Keratinocyte (primary cell): ENCODE results near the gene CCL1. TPM values are rescaled to one million over a fixed set of nuclear protein-coding genes. Genes with fewer than 3 reads are reported as not detected.

Source experiments
- DNase-seq: peaks from one replicate; pipeline ENCODE4 v3.0.0-alpha.2; 2011; ENCODE audit warnings: low read depth, missing footprints, low spot score
- FAIRE-seq: peaks from 2 replicates; lab custom pipeline; 2011; peaks lifted over from hg19 to GRCh38; lab: Jason Lieb, UNC
- H2AFZ ChIP-seq: 2 replicates; pipeline ENCODE4 v1.6.0; 2012; ENCODE audit warnings: low read length, control low read depth, inconsistent platforms; ENCODE audit not compliant: control insufficient read depth
- H3K27ac ChIP-seq: 2 replicates; pipeline ENCODE4 v1.5.1; 2011; ENCODE audit warnings: low read length; ENCODE audit not compliant: control insufficient read depth, insufficient read depth
- H3K27me3 ChIP-seq: 3 replicates; pipeline ENCODE4 v1.6.0; 2011; ENCODE audit warnings: low read length; ENCODE audit not compliant: control insufficient read depth, insufficient read depth; ENCODE audit errors: extremely low read depth
- H3K36me3 ChIP-seq, 2 experiments: 2 replicates in 1 of 2; 3 replicates in 1 of 2; pipeline ENCODE4 v1.5.1; 2011; ENCODE audit warnings: low read length in 2 of 2, mild to moderate bottlenecking in 1 of 2; ENCODE audit not compliant: control insufficient read depth in 2 of 2, insufficient read depth in 2 of 2; ENCODE audit errors: extremely low read depth in 1 of 2
- H3K4me1 ChIP-seq: 3 replicates; pipeline ENCODE4 v1.5.1; 2011; ENCODE audit warnings: low read length; ENCODE audit not compliant: control insufficient read depth, insufficient read depth; ENCODE audit errors: extremely low read depth
- H3K4me2 ChIP-seq: 3 replicates; pipeline ENCODE4 v1.6.0; 2011; ENCODE audit warnings: low read depth, low read length; ENCODE audit not compliant: control insufficient read depth, insufficient read depth; ENCODE audit errors: extremely low read depth
- H3K4me3 ChIP-seq, 3 experiments: fragments of 200-600 bp in 1 of 3; sonication (generic) in 1 of 3; 2 replicates in 2 of 3; 3 replicates in 1 of 3; pipeline ENCODE4 v1.5.1; 2011 to 2016; ENCODE audit warnings: low read length in 3 of 3, mild to moderate bottlenecking in 3 of 3, control low read depth in 2 of 3, inconsistent platforms in 1 of 3, low read depth in 1 of 3, mixed read lengths in 1 of 3, mixed run types in 1 of 3, moderate library complexity in 1 of 3; ENCODE audit not compliant: control insufficient read depth in 2 of 3, insufficient read depth in 2 of 3; ENCODE audit errors: extremely low read depth in 1 of 3
- H3K79me2 ChIP-seq: 2 replicates; pipeline ENCODE4 v1.6.0; 2012; ENCODE audit warnings: low read length; ENCODE audit not compliant: control insufficient read depth, insufficient read depth
- H3K9ac ChIP-seq: 3 replicates; pipeline ENCODE4 v1.6.0; 2011; ENCODE audit warnings: low read length; ENCODE audit not compliant: control insufficient read depth, insufficient read depth; ENCODE audit errors: extremely low read depth
- H3K9me1 ChIP-seq: 3 replicates; pipeline ENCODE4 v1.6.0; 2011; ENCODE audit warnings: low read length; ENCODE audit not compliant: control insufficient read depth, insufficient read depth; ENCODE audit errors: extremely low read depth
- H3K9me3 ChIP-seq: 2 replicates; pipeline ENCODE4 v1.5.1; 2012; ENCODE audit warnings: low read depth, low read length; ENCODE audit not compliant: control insufficient read depth
- H4K20me1 ChIP-seq: 3 replicates; pipeline ENCODE4 v1.6.0; 2011; ENCODE audit warnings: low read length; ENCODE audit not compliant: control insufficient read depth, insufficient read depth; ENCODE audit errors: extremely low read depth
- CTCF ChIP-seq, 3 experiments: IDR thresholded peaks in 1 of 3; conservative IDR thresholded peaks in 1 of 3; optimal IDR thresholded peaks in 1 of 3; 2 replicates in 2 of 3; 3 replicates in 1 of 3; pipeline versions ENCODE3 to v1.5.1; 2011; ENCODE audit warnings: low read length in 3 of 3, mild to moderate bottlenecking in 3 of 3, moderate library complexity in 2 of 3, control low read depth in 1 of 3, inconsistent platforms in 1 of 3; ENCODE audit not compliant: insufficient read depth in 2 of 3; ENCODE audit errors: extremely low read depth in 1 of 3
- EZH2 ChIP-seq: IDR thresholded peaks from one replicate; pipeline ENCODE4 v1.6.1; 2012; ENCODE audit warnings: inconsistent platforms, mild to moderate bottlenecking, low read length, moderate library complexity
- dilution Hi-C: fragments of 300-500 bp; cut with MboI; formaldehyde crosslinking; loops from one replicate; pipeline ENCODE4 v1.7.0; 2020; ENCODE audit warnings: low sequenced_read_pairs; ENCODE audit not compliant: extremely low pct_ligation_motif_present
- polyA plus RNA-seq, 5 experiments: library from polyadenylated mRNA; depleted of rRNA in 3 of 5; stranded (reverse) in 3 of 5; stranded (forward) in 1 of 5; unstranded in 1 of 5; fragments of >200 nt; gene quantifications; 1 replicate in 1 of 5; 2 replicates in 3 of 5; 3 replicates in 1 of 5; pipeline versions ENCODE4 v1.2.1 to v1.2.3, GENCODE V29; 2011 to 2012; ENCODE audit warnings: missing spikeins in 2 of 5, low read depth in 1 of 5, low replicate concordance in 1 of 5

Gene CCL1
- polyA plus RNA-seq, 1 donor (not counting 4 experiments of a cell fraction or from before 2014, with no cell fraction given): not detected

GRCh38 chr17:34367486-34368195 is 4.6 kb upstream of the CCL1 start:
- Histone ChIP-seq H4K20me1 (no peaks in the 10 kb centered on the region), H2AFZ (no peak overlapping the region), H3K4me1 (peaks cover 6% of the 10 kb centered on the region), H3K36me3 (no peaks in the 10 kb centered on the region), H3K79me2 (no peaks in the 10 kb centered on the region), H3K9ac (no peak overlapping the region), H3K4me2 (no peak overlapping the region), H3K4me3 (no peak overlapping the region), H3K9me3 (no peaks in the 10 kb centered on the region), H3K9me1 (no peaks in the 10 kb centered on the region), H3K27ac (no peak overlapping the region), H3K27me3 (no peaks in the 10 kb centered on the region)
- FAIRE-seq (no peak), DNase-seq (no peak)
- no peak for TF ChIP-seq EZH2
- no peak for TF ChIP-seq CTCF (optimal IDR thresholded peaks at IDR 0.05 in 1 of 3, IDR thresholded peaks at IDR 0.05 in 1 of 3, conservative IDR thresholded peaks at IDR 0.05 in 1 of 3; ENCODE audit: extremely low read depth in 1 of 3, insufficient read depth in 2 of 3, low read length in 3 of 3)
- dilution Hi-C loops: loop anchor here (25.0 kb wide), 1 partner anchor 155 kb away; no protein-coding TSS in a partner anchor

- FAIRE-seq (no peak), DNase-seq (no peak)
- Histone ChIP-seq H3K4me2 (no peak overlapping the region), H3K9ac (no peak overlapping the region), H3K9me1 (no peaks in the 10 kb centered on the region), H3K4me1 (peaks cover 6% of the 10 kb centered on the region), H3K9me3 (no peaks in the 10 kb centered on the region), H3K4me3 (no peak overlapping the region), H3K27ac (no peak overlapping the region), H3K36me3 (no peaks in the 10 kb centered on the region), H4K20me1 (no peaks in the 10 kb centered on the region), H3K27me3 (no peaks in the 10 kb centered on the region), H3K79me2 (no peaks in the 10 kb centered on the region), H2AFZ (no peak overlapping the region)
- dilution Hi-C loops: loop anchor here (25.0 kb wide), 1 partner anchor 154 kb away; no protein-coding TSS in a partner anchor
- TF ChIP-seq EZH2 (no peak), CTCF (optimal IDR thresholded peaks at IDR 0.05 in 1 of 3, IDR thresholded peaks at IDR 0.05 in 1 of 3, conservative IDR thresholded peaks at IDR 0.05 in 1 of 3; ENCODE audit: extremely low read depth in 1 of 3, insufficient read depth in 2 of 3, low read length in 3 of 3) (no peak)
Measured at GRCh38 chr17:34366529-34367107, 3.6 kb upstream of the CCL1 start.
